GM23338 (cell line): Measurements from ENCODE around the gene CUX1. TPM values are rescaled to one million over a fixed set of nuclear protein-coding genes. Genes with fewer than 3 reads are reported as not detected.

Experiments used
- ATAC-seq: fragments of 200-7000 bp; cut with Tn5 transposase; 3 replicates; pipeline ENCODE4 v1.9.1; 2020
- DNase-seq: peaks from one replicate; pipeline ENCODE4 v3.0.0-alpha.2; 2015; ENCODE audit warnings: low spot score
- H2AFZ ChIP-seq: fragments of 200-600 bp; sonication (generic); 2 replicates; pipeline ENCODE4 v1.8.0; 2016; ENCODE audit warnings: antibody characterized with exemption, mild to moderate bottlenecking, moderate library complexity
- H3F3A ChIP-seq: fragments of 200-600 bp; sonication (generic); replicated peaks from 2 replicates; pipeline ENCODE4 v1.8.0; 2017; ENCODE audit warnings: antibody characterized with exemption, mixed run types, low read depth
- H3K27ac ChIP-seq: fragments of 200-600 bp; sonication (generic); 2 replicates; pipeline ENCODE4 v1.6.1; 2016; ENCODE audit warnings: low read depth
- H3K27me3 ChIP-seq: fragments of 200-600 bp; sonication (generic); 2 replicates; pipeline ENCODE4 v1.8.0; 2016; ENCODE audit warnings: mild to moderate bottlenecking, mixed run types, moderate library complexity; ENCODE audit not compliant: insufficient read depth
- H3K36me3 ChIP-seq: fragments of 200-600 bp; sonication (generic); 2 replicates; pipeline ENCODE4 v1.8.0; 2016; ENCODE audit warnings: mild to moderate bottlenecking; ENCODE audit not compliant: insufficient read depth
- H3K4me1 ChIP-seq: fragments of 200-600 bp; sonication (generic); 2 replicates; pipeline ENCODE4 v1.8.0; 2016; ENCODE audit warnings: mild to moderate bottlenecking, moderate library complexity; ENCODE audit not compliant: insufficient read depth
- H3K4me2 ChIP-seq: fragments of 200-600 bp; sonication (generic); 2 replicates; pipeline ENCODE4 v1.7.1; 2017; ENCODE audit warnings: mixed run types
- H3K4me3 ChIP-seq: fragments of 200-600 bp; sonication (generic); 2 replicates; pipeline ENCODE4 v1.6.1; 2016; ENCODE audit warnings: mixed run types
- H3K79me2 ChIP-seq: fragments of 200-600 bp; sonication (generic); replicated peaks from 2 replicates; pipeline ENCODE4 v1.8.0; 2017; ENCODE audit warnings: mild to moderate bottlenecking; ENCODE audit not compliant: insufficient read depth
- H3K9me2 ChIP-seq: fragments of 200-600 bp; sonication (generic); 2 replicates; pipeline ENCODE4 v1.8.0; 2017; ENCODE audit not compliant: insufficient read depth
- H4K20me1 ChIP-seq: fragments of 200-600 bp; sonication (generic); replicated peaks from 2 replicates; pipeline ENCODE4 v1.8.0; 2017; ENCODE audit warnings: mild to moderate bottlenecking; ENCODE audit not compliant: insufficient read depth
- H3K27ac Mint-ChIP-seq: 2 replicates; pipeline ENCODE4 v1.8.0; 2020; ENCODE audit warnings: inconsistent platforms, mild to moderate bottlenecking, moderate library complexity, mixed read lengths
- H3K27me3 Mint-ChIP-seq: 3 replicates; pipeline ENCODE4 v1.8.0; 2022; ENCODE audit warnings: low read depth, mild to moderate bottlenecking, moderate library complexity, mixed read lengths, inconsistent platforms; ENCODE audit not compliant: insufficient read depth, poor library complexity
- H3K36me3 Mint-ChIP-seq: 3 replicates; pipeline ENCODE4 v1.8.0; 2021; ENCODE audit warnings: low read depth, mild to moderate bottlenecking, inconsistent platforms, moderate library complexity, mixed read lengths
- H3K4me1 Mint-ChIP-seq: 3 replicates; pipeline ENCODE4 v1.8.0; 2020; ENCODE audit warnings: mild to moderate bottlenecking, inconsistent platforms, mixed read lengths
- H3K4me3 Mint-ChIP-seq: 3 replicates; pipeline ENCODE4 v1.8.0; 2021; ENCODE audit warnings: moderate library complexity, mild to moderate bottlenecking, inconsistent platforms, mixed read lengths
- H3K9me3 Mint-ChIP-seq: 3 replicates; pipeline ENCODE4 v1.8.0; 2020; ENCODE audit warnings: moderate library complexity, mild to moderate bottlenecking, inconsistent platforms, mixed read lengths
- CREB1 ChIP-seq: fragments of 250-450 bp; sonication (Bioruptor Pico); IDR thresholded peaks from 2 replicates; pipeline ENCODE4 v1.5.0; 2020; ENCODE audit warnings: low read depth, mild to moderate bottlenecking, moderate library complexity
- CTCF ChIP-seq, 2 experiments: fragments of 200-600 bp in 1 of 2; sonication (generic) in 1 of 2; conservative IDR thresholded peaks; 2 replicates each; pipeline versions ENCODE4 v1.5.1 to v1.6.1; 2016 to 2017; ENCODE audit warnings: antibody characterized with exemption in 2 of 2, low read depth in 2 of 2, mild to moderate bottlenecking in 2 of 2, moderate library complexity in 1 of 2
- ETS1 ChIP-seq: IDR thresholded peaks from 2 replicates; pipeline ENCODE4 v1.6.1; 2016; ENCODE audit warnings: antibody characterized with exemption
- EZH2 ChIP-seq: fragments of 200-600 bp; sonication (generic); IDR thresholded peaks from one replicate; pipeline ENCODE4 v1.8.0; 2017; ENCODE audit warnings: antibody characterized with exemption, mild to moderate bottlenecking, low read depth; ENCODE audit not compliant: unreplicated experiment
- EZH2phosphoT487 ChIP-seq: fragments of 200-600 bp; sonication (generic); IDR thresholded peaks from one replicate; pipeline ENCODE4 v1.8.1; 2018; ENCODE audit warnings: antibody characterized with exemption; ENCODE audit not compliant: unreplicated experiment
- JUNB ChIP-seq: IDR thresholded peaks from one replicate; pipeline ENCODE4 v1.6.1; 2016; ENCODE audit warnings: antibody characterized with exemption; ENCODE audit not compliant: unreplicated experiment
- NANOG ChIP-seq: IDR thresholded peaks from 2 replicates; pipeline ENCODE4 v1.6.1; 2016; ENCODE audit warnings: antibody characterized with exemption, borderline replicate concordance
- POLR2AphosphoS5 ChIP-seq: IDR thresholded peaks from 2 replicates; pipeline ENCODE4 v1.6.1; 2016; ENCODE audit warnings: antibody characterized with exemption, low read depth
- REST ChIP-seq: IDR thresholded peaks from one replicate; pipeline ENCODE4 v1.6.1; 2018; ENCODE audit warnings: antibody characterized with exemption; ENCODE audit not compliant: unreplicated experiment
- ZNF462 ChIP-seq: fragments of 250-450 bp; sonication (Bioruptor Pico); IDR thresholded peaks from 2 replicates; pipeline ENCODE4 v1.5.0; 2020; ENCODE audit warnings: mild to moderate bottlenecking, moderate library complexity
- polyA plus RNA-seq: library from polyadenylated mRNA; unstranded; fragments of >200 nt; fragmentation: Nextera tagmentation; extraction: Ambion mirVana; gene quantifications from 2 replicates; pipeline ENCODE4 v1.2.1, GENCODE V29; 2016
- total RNA-seq: library from RNA; depleted of rRNA; stranded (reverse); fragments of >200 nt; shearing (Covaris generic); gene quantifications from 2 replicates; pipeline ENCODE4 v1.2.3, GENCODE V29; 2014

Gene CUX1
- total and polyA plus RNA-seq, 2 experiments from 2014 or later = 49.9 to 64.0 TPM

GRCh38 chr7:101991860-101992259, 174.4 kb downstream of the CUX1 start (continued):
- TF ChIP-seq CTCF (conservative IDR thresholded peaks at IDR 0.05; ENCODE audit: low read depth in 2 of 2) = no peak

- H3K9me2 ChIP-seq = no peaks in the 10 kb centered on the region
- peaks cover 11% of the 10 kb centered on the region for H3K4me1 ChIP-seq
- H4K20me1 ChIP-seq = no peaks in the 10 kb centered on the region; the same call in 1 of the 2 replicates
- H3K79me2 ChIP-seq = peaks cover 55% of the 10 kb centered on the region
- H3K4me3 Mint-ChIP-seq = no peak overlapping the region
- no peak overlapping the region for H3K4me3 ChIP-seq
- H3K36me3 ChIP-seq = no peaks in the 10 kb centered on the region
- H3K4me2 ChIP-seq = no peak overlapping the region
- H3K27me3 Mint-ChIP-seq = peaks cover 8% of the 10 kb centered on the region
- no peak overlapping the region for H3K27ac ChIP-seq
- no peak overlapping the region for H2AFZ ChIP-seq
- DNase-seq (no peak), ATAC-seq (no peak)
- H3K27me3 ChIP-seq = no peaks in the 10 kb centered on the region
- no peak overlapping the region for H3K27ac Mint-ChIP-seq
- peaks cover 10% of the 10 kb centered on the region for H3K36me3 Mint-ChIP-seq
- no peaks in the 10 kb centered on the region for H3K9me3 Mint-ChIP-seq
- no peaks in the 10 kb centered on the region for H3F3A ChIP-seq
- peaks cover 37% of the 10 kb centered on the region for H3K4me1 Mint-ChIP-seq
- TF ChIP-seq JUNB = no peak
- TF ChIP-seq POLR2AphosphoS5 = no peak
- no peak for TF ChIP-seq CTCF (conservative IDR thresholded peaks at IDR 0.05; ENCODE audit: low read depth in 2 of 2)
- no peak for TF ChIP-seq ETS1
- TF ChIP-seq CREB1 = no peak
- TF ChIP-seq REST = no peak
- no peak for TF ChIP-seq EZH2
- no peak for TF ChIP-seq ZNF462 (CRISPR knock-in tag)
- TF ChIP-seq NANOG = no peak
- TF ChIP-seq EZH2phosphoT487 = no peak
These were observed 175.9 kb downstream of the CUX1 start for GRCh38 chr7:101993311-101993710.
